GM11168 (cell line): ENCODE measurements around the gene AGL.
"Not testable (repeated sequence)": the region's sequence is repeated elsewhere in the genome, so short reads cannot be mapped to it uniquely, and the experiment has no call there.

Source experiments
- in situ Hi-C: fragments of 300-500 bp; cut with MboI; formaldehyde crosslinking; loops from one replicate; pipeline ENCODE4 v1.12.0; 2022; ENCODE audit warnings: low sequenced_read_pairs; ENCODE audit not compliant: unreplicated experiment

AGL gene

DNA sequence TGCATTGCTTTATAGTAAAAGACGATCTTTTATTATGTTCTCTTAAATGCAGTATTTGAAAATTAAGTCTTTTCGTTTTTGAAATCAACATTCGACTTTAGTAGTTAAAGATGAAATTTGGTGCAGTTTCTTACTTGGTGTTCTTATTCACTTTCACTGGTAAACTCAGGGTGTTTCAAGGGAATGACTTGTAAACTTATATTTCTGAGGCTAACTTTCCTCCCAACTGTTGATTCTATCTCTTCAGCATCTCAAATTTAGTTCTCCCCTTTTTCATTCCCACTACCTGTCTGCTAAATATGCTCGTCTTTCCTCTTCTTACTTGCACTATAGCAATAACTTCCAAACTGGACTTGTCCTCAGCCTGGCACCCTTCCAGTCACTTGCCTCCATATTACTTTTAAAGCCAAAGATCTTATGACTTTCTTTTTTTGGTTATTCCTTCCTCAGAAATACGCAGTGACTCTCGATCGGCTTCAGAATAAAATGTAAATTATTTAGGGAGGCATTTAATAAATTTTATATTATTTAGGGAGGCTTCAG, 120.6 kb downstream of the AGL start:
- in situ Hi-C loops, result no loop called here

DNA sequence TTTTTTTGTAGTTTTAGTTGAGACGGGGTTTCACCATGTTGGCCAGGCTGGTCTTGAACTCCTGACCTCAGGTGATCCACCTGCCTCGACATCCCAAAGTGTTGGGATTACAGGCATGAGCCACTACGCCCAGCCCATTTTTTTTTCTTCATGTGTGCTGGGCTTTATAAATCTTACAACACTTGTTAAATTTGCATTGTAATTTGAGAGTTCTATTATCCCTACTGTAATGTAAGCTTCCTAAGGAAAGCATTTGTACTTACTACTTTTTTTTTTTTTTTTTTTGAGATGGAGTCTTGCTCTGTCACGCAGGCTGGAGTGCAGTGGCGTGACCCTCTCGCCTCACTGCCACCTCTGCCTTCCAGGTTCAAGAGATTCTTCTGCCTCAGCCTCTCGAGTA, 121.9 kb downstream of the AGL start:
- in situ Hi-C loops, result not testable (repeated sequence)
